ENCODE results near the gene ATG5.
"Not testable (repeated sequence)": the region's sequence is repeated elsewhere in the genome, so short reads cannot be mapped to it uniquely, and the experiment has no call there.

The ATG5 gene

DNA sequence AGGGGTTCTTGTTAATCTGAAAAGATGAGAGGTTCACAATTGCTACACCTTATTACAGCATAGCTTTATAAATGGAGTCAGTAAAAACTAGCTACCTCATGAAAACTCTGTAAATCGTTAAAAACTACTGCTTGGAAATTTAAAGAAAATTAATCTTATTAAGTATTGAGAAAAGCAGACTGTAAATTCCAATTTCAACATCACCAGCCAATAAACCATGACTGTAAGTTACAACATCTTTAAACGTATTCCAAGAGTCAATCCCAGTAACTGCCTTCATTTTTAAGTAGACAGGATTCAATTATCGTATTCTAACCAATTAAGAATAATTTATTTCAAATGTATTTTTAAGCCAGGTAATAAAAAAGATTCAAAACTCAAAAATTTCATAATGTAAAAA lies 70.3 kb downstream of the ATG5 start:
- no peak for DNase-seq

DNA sequence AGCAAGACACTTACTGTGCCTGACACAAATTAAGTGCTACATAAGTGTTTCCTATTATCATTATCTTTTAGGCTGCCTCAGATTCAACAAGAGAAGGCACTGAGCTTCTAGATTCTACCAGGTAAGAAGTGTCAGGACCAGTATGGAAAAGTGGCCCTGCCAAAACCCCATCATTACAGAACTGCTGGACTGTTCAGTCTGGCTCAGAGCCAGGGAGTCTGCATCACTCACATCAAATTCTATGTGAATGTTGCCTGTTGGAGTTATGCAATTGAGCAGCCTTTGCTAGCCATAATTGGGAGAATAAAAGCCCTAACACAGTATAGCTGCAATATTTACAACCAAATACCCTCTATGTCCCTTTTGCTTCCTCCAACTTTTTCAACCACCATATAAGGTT lies 70.9 kb downstream of the ATG5 start:
- DNase-seq, result no peak

DNA sequence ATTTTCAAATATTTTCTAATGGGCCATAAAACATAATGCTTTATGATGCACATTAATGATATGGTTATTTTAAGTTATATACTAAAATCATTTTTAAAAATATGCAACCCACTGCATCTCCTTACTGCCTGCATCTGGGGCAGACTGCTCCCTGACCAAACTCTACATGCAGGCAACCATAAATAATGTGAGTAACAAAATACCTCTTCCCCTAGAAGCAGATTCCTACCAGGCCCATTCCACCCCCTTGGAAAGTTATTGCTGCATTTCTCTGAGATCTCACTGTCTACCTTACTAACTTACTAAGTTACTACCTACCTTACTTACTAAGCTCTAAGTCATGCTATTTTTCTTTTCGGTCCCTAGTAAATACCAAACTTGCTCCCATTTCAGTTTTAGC lies 71.8 kb downstream of the ATG5 start:
- DNase-seq, result no peak

DNA sequence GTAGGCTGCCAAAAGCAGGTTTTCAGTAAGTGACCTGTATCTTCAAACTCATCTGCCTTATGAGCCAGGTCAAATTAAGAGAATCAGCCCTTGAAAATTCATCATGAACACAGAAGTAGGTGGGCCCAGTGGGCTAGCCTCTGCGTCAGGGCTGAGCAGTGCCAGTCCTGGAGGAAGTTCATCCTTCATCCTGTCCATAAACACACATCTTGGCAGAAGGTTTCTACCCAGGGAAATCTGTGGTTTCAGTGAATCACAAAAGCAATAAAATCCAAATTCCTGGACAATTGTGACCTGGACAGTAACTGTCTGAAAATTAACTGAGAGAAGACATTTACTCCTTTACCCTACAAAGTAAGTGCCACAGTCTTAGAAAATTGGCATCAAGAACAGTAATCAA lies 72.4 kb downstream of the ATG5 start:
- DNase-seq, result no peak

DNA sequence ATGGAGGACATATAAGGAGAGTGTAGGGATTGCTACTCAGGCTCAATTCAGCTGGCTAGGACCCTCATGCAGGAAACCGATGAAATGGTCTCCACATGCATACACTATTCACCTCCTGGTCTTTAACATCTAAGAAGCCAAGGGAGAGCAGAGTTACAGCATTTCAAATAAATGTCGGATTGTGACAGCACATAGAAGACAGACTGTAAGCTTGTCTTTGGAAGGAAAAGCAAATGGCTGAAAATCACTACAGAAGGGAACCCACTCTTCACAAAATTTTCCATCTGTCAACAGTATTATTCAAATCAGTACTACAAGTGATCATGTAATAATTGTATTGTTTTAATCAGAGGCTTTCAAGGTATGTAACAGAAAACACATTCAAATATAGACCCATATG lies 72.9 kb downstream of the ATG5 start:
- DNase-seq, result no peak

DNA sequence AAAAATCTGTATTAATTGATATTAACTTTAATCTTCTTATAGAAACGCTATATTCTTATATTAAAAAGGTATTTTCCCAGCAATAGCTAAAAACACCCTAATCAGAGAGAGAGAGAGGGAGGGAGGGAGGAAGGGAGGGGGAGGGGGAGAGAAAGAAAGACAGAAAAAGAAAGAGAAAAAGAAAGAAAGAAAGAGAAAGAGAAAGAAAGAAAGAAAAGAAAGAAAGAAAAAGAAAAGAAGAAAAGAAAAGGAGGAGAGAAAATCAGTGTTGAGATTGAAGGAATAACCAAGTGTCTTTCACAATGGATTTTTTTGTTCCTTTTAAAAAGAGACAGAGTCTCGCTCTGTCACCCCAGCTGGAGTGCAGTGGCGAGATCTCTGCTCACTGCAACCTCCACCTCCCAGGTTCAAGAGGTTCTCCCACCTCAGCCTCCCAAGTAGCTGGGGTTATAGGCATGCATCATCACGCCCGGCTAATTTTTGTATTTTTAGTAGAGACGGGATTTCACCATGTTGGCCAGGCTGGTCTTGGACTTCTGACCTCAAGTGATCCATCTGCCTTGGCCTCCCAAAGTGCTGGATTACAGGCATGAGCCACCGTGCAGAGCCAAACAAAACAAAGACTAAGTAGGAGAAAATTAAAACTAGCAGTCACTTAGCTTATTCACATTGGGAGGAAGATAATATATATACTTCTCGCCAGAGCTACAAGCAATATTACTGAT lies 73.9 kb downstream of the ATG5 start:
- DNase-seq, result not testable (repeated sequence)

DNA sequence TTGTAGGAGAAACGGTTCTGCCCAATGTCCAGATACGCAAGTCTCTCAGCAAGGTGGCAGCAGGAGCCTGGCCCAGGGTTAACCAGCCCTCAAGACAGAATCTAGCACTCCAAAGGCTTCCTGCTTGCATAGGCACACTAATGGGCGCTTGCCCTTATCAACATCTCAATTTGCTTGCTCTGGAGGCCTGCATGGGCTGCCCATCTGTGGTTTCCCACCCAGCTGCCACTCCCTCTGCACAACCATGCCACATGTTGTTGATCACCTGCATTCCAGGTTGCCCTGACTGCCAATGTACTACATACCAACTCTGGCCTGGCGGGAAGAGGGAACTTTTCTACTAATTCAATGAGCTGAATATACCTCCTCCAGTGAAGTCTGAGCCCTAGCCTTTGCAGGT lies 74.6 kb downstream of the ATG5 start:
- no peak for DNase-seq

DNA sequence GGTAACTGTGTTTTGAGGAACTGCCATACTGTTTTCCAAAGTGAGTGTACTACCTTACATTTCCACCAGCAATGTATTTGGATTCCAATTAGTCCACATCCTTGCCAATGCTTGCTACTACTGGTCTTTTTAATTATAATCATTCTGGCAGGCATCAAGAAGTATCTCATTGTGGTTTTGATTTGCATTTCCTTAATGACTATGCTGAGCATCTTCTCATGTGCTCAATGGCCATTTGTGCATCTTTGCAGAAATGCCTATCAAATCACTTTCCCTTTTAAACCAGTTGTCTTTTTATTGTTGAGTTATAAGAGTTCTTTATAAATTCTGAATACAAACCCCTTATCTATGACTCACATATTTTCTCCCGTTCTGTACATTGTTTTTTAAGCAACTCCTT lies 75.9 kb downstream of the ATG5 start:
- no peak for DNase-seq

DNA sequence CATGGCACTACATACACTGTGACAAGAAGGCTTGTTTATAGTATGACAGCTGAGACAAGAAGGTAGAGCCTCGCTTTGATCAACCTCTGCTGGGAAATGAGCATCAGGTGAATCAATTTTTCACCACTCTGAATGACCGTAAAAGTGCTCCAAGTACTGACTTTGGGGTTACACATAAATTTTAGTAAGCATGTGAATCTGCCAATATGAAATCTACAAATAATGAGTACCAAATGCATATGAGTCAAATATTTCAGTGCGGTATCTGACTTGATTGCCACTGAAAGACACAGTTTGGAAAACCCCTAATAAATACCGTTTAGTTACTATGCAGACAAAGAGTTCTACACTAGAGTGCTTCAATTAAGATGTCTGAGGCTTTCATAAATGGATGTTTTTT lies 77.8 kb downstream of the ATG5 start:
- DNase-seq, result no peak

DNA sequence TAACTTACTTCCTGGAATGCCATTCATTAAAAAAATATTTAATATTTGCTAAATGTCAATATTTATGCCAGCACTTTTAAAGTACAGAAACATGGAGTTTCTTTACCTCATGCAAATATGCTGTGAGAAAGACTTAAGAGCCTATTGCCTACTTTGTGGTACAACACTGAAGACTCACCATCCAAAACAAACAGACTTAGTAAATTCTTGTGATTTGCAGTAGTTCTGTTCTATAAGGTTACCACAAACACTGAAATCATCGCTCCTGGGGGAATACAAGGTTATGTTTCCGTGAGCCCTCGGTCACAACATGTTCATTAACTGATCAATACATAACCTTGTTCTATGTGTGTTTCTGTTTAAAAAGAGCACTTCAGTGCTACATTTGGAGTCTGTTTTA lies 78.3 kb downstream of the ATG5 start:
- no peak for DNase-seq

DNA sequence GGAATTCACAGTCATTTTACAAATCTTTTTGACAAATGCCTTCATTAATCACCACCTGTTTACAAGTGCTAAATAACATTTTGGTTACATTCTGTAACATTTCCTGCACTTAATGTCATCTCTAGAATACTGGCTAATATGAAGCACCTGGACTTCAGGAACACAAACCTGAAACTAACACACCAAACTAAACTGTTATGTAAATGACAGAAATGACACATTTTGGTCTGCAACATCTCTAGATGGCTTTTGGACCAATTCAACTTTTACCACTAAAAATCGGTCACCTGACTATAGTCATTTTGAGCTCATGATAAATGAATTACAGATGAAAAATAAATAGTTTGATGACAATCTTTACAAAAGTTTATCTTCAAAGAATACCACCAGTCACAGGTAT lies 80.6 kb downstream of the ATG5 start:
- DNase-seq, result no peak

DNA sequence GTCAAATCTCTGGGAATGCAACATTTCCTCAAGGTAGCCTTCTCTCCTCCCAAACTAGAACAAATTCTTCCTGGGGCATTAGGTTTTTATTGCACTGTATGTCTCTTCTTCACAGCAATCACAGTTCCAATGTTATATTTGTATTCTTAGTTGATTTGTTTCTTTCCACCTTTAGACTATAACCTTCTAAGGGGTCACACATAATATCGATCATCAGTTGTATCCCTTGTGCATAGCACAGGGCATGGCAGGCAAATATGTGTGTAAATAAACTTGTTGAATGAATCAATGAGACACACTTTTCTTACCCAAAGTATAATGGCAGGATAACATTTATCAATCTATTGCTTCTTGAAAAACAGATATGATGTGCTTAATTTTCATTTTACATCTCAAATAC lies 81.0 kb downstream of the ATG5 start:
- no peak for DNase-seq

DNA sequence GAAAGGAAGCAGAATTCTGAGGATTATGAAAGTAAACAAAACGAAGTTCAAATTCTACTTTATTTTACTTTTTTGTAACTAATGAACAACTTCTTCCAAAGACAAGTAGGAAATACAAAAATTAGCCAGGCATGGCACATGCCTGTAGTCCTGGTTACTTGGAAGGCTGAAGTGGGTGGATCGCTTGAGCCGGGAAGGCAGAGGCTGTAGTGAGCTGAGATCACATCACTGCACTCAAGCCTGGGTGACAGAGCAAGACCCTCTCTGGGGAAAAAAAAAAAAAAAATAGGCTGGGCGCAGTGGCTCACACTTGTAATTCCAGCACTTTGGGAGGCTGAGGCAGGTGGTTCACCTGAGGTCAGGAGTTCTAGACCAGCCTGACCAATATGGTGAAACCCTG lies 82.3 kb downstream of the ATG5 start:
- no peak for DNase-seq

DNA sequence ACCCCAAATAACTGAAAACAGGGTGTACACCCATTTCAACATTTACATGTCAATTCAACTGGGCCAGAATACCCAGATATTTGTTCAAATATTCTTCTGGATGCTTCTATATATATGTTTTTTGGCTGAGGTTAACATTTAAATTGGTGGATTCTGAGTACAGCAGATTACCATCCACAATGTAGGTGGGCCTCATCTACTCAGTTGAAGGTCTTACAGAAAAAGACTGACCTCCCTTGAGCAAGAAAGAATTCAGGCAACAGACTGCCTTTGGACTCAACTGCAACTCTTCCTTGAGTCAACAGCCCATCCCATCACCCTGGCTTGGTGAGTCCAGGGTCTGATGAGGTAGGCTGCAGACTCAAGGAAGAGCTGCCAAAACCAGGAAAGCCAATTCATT lies 84.1 kb downstream of the ATG5 start:
- DNase-seq, result no peak

DNA sequence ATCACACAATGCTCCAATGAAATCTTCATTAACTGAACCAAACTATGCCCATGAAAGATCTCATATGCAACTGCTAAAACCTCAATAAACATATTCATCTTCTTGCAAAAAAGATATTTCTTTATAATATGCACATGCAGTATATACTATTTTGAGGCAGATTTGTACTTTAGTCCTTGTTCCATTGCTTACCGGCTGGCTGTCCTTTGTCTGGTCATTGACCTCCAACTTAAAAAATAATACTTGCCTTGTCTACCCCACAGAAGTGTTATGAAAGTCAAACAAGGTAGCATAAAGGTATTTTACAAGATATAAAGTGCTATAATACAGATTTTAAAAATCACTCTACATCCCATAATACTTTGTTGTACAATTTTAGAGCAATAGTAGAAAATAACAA lies 88.3 kb downstream of the ATG5 start:
- DNase-seq, result no peak

DNA sequence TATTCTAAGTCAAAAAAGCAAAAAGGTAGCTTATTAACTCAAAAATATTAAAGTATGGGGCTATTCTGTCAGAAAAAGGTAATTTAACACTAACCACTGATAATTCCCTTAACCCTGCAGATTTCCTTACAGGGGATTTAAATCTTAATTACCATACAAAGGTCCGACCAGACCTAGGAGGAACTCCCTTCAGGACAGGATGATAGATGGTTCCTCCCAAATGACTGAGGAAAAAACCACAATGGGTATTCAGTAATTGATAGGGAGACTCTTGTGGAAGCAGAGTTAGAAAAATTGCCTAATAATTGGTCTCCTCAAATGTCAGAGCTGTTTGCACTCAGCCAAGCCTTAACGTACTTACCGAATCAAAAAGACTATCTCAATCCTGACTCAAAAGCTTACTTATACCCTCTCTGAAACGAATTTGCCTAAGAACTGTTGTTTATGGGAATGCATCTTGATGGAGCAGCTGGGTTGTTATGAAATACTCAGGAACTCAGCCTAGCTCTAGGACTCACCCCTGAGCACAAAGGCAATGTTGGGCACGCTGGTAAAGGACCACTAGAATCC lies 95.6 kb downstream of the ATG5 start:
- not testable (repeated sequence) for DNase-seq

DNA sequence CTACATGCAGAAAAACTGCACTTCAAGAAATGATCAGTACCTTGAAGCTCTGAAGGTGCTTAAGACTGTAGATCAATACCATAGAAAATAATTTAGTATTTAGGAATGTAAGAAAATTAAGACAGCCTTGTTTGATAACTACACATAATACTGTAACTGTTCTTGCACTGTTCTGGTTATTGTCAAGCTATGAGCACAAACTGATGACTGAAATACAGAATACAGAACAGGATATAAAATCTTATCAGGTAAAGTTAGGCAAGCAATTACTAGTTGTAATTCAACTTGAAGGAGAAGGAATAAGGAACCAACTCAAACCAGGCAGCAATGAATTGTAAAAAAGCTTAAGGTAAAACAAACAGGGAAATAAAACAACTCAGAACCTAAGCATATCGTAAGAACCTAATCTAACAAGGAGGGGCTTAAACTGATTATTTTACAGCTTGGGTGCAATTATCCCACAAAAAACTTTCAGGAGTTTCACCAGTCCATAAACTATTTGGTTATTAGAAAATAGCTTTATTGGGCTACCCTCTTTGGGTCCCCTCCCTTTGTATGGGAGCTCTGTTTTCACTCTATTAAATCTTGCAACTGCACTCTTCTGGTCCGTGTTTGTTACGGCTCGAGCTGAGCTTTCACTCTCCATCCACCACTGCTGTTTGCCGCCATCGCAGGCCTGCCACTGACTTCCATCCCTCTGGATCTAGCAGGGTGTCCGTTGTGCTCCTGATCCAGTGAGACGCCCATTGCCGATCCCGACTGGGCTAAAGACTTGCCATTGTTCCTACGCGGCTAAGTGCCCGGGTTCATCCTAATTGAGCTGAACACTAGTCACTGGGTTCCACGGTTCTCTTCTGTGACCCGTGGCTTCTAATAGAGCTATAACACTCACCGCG lies 97.7 kb downstream of the ATG5 start:
- no peak for DNase-seq

DNA sequence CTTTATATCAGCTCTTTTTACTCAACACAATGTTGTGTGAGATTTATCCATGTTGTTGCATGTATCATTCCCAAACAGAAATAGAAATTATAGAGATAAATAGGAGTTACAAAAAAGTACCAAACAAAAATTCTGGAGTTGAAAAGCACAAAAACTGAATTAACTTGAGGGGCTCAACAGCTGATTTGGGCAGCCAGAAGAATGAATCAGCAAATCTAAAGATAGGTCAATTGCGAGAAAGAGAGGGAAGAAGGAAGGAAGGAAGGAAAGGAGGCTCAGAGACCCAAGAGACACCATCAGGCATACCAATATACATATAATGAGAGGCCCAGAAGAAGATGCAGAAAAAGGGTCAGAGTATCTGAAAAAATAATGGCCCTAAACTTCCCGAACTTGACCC lies 98.9 kb downstream of the ATG5 start:
- no peak for DNase-seq

DNA sequence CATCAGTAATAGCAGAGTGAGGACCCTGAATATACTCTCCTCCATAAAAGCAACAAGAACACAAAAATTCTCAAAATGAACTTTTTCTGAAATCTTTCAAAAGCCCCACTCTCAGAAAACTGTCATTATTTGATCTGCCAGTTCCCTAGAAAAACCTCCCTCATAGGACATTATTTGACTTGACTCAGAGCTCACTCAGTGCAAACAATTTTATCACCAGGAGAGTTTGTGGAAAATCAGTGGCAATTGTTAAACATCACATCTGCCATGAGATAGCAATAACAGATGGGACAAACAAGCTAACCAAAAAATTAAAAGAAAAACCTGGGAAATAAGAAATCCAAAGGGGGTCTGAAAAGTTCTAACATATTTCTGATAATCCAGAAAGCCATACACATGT lies 100.0 kb downstream of the ATG5 start:
- no peak for DNase-seq

DNA sequence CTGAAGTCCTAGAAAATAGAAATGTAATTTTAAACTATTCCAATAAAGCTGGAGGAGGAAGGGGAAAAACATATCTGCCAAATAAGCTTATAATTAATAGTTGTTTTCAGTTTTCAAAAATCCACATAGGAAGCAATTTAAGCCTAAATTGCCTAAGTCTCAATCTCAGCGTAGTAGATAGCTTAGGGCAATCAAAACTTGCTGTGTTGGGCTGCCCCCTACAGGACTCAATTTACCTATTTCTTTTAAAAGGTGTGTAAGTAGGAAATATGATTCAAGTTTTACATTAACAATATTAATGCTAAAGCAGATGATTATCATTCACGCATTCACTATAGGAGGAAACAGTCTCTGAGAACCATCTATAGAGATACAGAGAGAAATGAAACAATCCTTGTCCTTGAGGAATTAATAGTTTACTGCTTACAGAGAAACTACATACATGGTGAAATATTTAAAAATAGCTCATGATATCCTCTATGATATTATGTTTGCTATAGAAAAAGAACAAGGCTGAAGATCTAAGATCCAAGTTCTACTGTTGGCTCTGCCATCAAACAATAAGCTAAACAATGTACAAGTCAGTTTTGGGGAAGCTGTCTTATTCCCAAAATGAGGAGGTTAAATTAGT lies 102.1 kb downstream of the ATG5 start:
- DNase-seq, result no peak

DNA sequence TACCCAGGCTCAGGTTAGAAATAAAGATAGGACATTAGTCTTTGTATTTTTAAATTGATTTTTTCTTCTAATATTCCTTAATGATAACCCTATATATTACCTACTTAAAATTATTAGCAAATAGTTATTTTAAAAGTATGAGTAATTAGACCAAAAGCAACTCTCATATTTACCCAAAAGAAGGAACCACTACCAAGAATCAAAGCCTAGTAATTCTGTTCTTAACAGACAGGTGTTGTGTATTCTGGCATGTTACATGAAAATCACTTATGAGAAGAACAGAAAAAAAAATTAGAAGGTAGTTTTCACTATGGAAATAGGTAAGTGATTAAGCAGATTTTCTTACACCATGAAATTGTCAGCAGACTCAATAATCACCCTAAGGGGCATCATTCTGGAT lies 105.1 kb downstream of the ATG5 start:
- no peak for DNase-seq

DNA sequence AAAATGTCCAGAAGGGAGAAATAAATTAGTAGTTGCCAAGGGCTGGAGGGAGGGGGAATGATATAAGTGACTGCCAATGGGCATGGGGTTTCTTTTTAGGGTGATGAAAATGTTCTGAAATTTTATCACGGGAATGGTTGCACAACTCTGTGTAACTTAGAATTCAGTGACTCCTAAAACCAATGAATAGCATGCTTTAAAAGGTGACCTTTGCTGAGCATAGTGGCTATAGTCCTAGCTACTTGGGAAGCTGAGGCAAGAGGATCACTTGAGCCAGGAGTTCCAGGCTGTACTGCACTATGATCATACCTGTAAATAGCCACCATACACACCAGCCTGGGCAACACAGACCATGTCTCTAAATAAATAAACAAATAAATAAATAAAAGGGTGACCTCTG lies 109.0 kb downstream of the ATG5 start:
- no peak for DNase-seq

DNA sequence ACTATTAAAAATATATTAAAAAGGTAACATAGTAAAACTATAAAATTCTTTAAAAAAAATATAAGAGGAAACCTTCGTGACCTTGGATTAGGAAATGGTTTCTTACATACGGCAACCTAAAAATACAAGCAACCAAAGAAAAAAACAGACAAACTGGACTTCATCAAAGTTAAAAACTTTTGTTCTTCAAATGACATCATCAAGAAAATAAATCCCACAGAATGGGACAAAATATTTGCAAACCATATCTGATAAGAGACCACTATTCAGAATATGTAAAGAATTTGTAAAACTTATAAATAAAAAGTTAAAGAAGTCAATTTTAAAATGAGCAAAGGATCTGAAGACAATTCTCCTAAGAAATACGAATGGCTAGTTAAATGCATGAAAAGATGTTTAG lies 110.0 kb downstream of the ATG5 start:
- no peak for DNase-seq

DNA sequence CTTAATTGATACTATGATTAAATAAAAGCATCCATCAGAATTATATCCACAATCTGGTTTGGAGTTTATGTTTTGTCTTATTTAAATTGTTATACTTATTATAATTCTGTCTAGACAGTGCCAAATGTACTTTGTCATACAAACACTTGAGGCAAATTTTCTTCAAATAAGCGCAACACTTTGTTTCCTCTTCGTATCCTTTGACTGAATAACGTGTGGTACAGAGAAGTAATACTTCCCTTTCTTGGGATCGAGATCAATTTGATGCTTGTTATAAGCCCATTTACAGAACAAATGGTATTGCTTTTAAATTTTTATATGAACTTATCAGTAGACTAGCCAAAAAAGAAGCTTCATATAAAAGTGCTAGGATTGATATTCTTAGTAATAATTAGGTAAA lies 111.0 kb downstream of the ATG5 start:
- no peak for DNase-seq
